Ishikawa (cell line): ENCODE results near the gene CYP8B1.

Experiments
- CEBPB ChIP-seq: IDR thresholded peaks from 2 replicates; pipeline ENCODE4 v1.6.1; 2012
- EP300 ChIP-seq: IDR thresholded peaks from 2 replicates; pipeline ENCODE4 v1.6.1; 2012; ENCODE audit warnings: borderline replicate concordance
- FOXM1 ChIP-seq: IDR thresholded peaks from 2 replicates; pipeline ENCODE4 v1.6.1; 2012; ENCODE audit warnings: low read depth, borderline replicate concordance
- NFIC ChIP-seq: IDR thresholded peaks from 2 replicates; pipeline ENCODE4 v1.6.1; 2012
- TCF12 ChIP-seq: IDR thresholded peaks from 2 replicates; pipeline ENCODE4 v1.6.1; 2012; ENCODE audit warnings: low read depth
- YY1 ChIP-seq: IDR thresholded peaks from 2 replicates; pipeline ENCODE4 v1.6.1; 2012; ENCODE audit warnings: low read depth
- TF ChIP-seq, protein P1 (sequence below): IDR thresholded peaks from 2 replicates; pipeline ENCODE4 v1.6.1; 2012; ENCODE audit warnings: low read depth, mild to moderate bottlenecking

- TF ChIP-seq CEBPB = no peak
- TF ChIP-seq YY1 = no peak
- TF ChIP-seq EP300 = no peak
- TF ChIP-seq, protein P1, sequence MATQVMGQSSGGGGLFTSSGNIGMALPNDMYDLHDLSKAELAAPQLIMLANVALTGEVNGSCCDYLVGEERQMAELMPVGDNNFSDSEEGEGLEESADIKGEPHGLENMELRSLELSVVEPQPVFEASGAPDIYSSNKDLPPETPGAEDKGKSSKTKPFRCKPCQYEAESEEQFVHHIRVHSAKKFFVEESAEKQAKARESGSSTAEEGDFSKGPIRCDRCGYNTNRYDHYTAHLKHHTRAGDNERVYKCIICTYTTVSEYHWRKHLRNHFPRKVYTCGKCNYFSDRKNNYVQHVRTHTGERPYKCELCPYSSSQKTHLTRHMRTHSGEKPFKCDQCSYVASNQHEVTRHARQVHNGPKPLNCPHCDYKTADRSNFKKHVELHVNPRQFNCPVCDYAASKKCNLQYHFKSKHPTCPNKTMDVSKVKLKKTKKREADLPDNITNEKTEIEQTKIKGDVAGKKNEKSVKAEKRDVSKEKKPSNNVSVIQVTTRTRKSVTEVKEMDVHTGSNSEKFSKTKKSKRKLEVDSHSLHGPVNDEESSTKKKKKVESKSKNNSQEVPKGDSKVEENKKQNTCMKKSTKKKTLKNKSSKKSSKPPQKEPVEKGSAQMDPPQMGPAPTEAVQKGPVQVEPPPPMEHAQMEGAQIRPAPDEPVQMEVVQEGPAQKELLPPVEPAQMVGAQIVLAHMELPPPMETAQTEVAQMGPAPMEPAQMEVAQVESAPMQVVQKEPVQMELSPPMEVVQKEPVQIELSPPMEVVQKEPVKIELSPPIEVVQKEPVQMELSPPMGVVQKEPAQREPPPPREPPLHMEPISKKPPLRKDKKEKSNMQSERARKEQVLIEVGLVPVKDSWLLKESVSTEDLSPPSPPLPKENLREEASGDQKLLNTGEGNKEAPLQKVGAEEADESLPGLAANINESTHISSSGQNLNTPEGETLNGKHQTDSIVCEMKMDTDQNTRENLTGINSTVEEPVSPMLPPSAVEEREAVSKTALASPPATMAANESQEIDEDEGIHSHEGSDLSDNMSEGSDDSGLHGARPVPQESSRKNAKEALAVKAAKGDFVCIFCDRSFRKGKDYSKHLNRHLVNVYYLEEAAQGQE = no peak
- TF ChIP-seq NFIC = no peak
- no peak for TF ChIP-seq FOXM1
- no peak for TF ChIP-seq TCF12
These were observed 45.0 kb downstream of the CYP8B1 start for GRCh38 chr3:42830437-42831320.
